HG02973 (cell line): ENCODE results near the gene SP140.
A peak's percentile ranks its signal among the peaks of the same experiment; 100 is the strongest.
"Not testable (repeated sequence)": the region's sequence is repeated elsewhere in the genome, so short reads cannot be mapped to it uniquely, and the experiment has no call there.

Source experiments
- ATAC-seq: cut with Tn5 transposase; IDR thresholded peaks from one replicate; pipeline ENCODE4 v1.9.1; 2021; ENCODE audit warnings: moderate library complexity; ENCODE audit not compliant: unreplicated experiment

Gene SP140

GRCh38 chr2:230224458-230224857 is 1.1 kb upstream of the SP140 start:
- ATAC-seq: no peak

- ATAC-seq: peak; percentile 66
These were observed 565 bp downstream of the SP140 start for GRCh38 chr2:230226051-230226551.

GRCh38 chr2:230227216-230227615 is 1.7 kb downstream of the SP140 start:
- no peak for ATAC-seq

GRCh38 chr2:230230087-230230486 is 4.6 kb downstream of the SP140 start:
- no peak for ATAC-seq

- ATAC-seq: no peak
These were observed 5.1 kb downstream of the SP140 start for GRCh38 chr2:230230496-230231200.

- no peak for ATAC-seq
These were observed 5.7 kb downstream of the SP140 start for GRCh38 chr2:230231251-230231650.

GRCh38 chr2:230234122-230234722 is 8.7 kb downstream of the SP140 start:
- ATAC-seq: peak; percentile 68

GRCh38 chr2:230234845-230235244 is 9.3 kb downstream of the SP140 start:
- peak; percentile 64 for ATAC-seq

GRCh38 chr2:230244211-230244610 is 18.7 kb downstream of the SP140 start:
- ATAC-seq: no peak

GRCh38 chr2:230246206-230246605 is 20.7 kb downstream of the SP140 start:
- ATAC-seq: no peak

- no peak for ATAC-seq
These were observed 24.7 kb downstream of the SP140 start for GRCh38 chr2:230250231-230250630.

- no peak for ATAC-seq
These were observed 28.8 kb downstream of the SP140 start for GRCh38 chr2:230254152-230254881.

- ATAC-seq: no peak
These were observed 31.3 kb downstream of the SP140 start for GRCh38 chr2:230256733-230257332.

- ATAC-seq: no peak
These were observed 32.9 kb downstream of the SP140 start for GRCh38 chr2:230258483-230258882.

GRCh38 chr2:230262246-230262645 is 36.7 kb downstream of the SP140 start:
- no peak for ATAC-seq

- ATAC-seq: not testable (repeated sequence)
These were observed 39.4 kb downstream of the SP140 start for GRCh38 chr2:230264945-230265344.

- ATAC-seq: no peak
These were observed 41.1 kb downstream of the SP140 start for GRCh38 chr2:230266638-230267037.

- peak; percentile 8 for ATAC-seq
These were observed 41.5 kb downstream of the SP140 start for GRCh38 chr2:230267059-230267458.

GRCh38 chr2:230267556-230267955 is 42.0 kb downstream of the SP140 start:
- ATAC-seq: peak; percentile 59

GRCh38 chr2:230268606-230269243 is 43.2 kb downstream of the SP140 start:
- ATAC-seq: peak; percentile 62

- no peak for ATAC-seq
These were observed 44.2 kb downstream of the SP140 start for GRCh38 chr2:230269715-230270114.
